Heart right ventricle (tissue), 16 donors: ENCODE data around the gene TRERF1. TPM values are rescaled to one million over a fixed set of nuclear protein-coding genes. Genes with fewer than 3 reads are reported as not detected.
"Not testable (repeated sequence)": the region's sequence is repeated elsewhere in the genome, so short reads cannot be mapped to it uniquely, and the experiment has no call there.

Experiments used
- ATAC-seq, 8 donors: fragments of 200-7000 bp; cut with Tn5 transposase; one replicate each; pipeline ENCODE4 v1.9.1; 2020; ENCODE audit warnings: mild to moderate bottlenecking in 8 of 8, moderate library complexity in 8 of 8, moderate number of reproducible peaks in 1 of 8
- DNase-seq, 2 donors: peaks; one replicate each; pipeline ENCODE4 v3.0.0-alpha.2; 2020
- H3K27ac ChIP-seq, 10 donors: fragments of 200-600 bp; sonication (generic) in 2 of 10; one replicate each; pipeline versions ENCODE4 v1.5.0 to v1.8.0; 2020 to 2022; ENCODE audit warnings: mild to moderate bottlenecking in 3 of 10
- H3K27me3 ChIP-seq, 7 donors: fragments of 200-600 bp; one replicate each; pipeline ENCODE4 v1.8.0; 2021 to 2022; ENCODE audit warnings: mild to moderate bottlenecking in 2 of 7
- H3K36me3 ChIP-seq, 9 donors: fragments of 200-600 bp; sonication (generic) in 1 of 9; one replicate each; pipeline versions ENCODE4 v1.5.0 to v1.8.0; 2020 to 2022; ENCODE audit warnings: mild to moderate bottlenecking in 2 of 9
- H3K4me1 ChIP-seq, 9 donors: fragments of 200-600 bp; sonication (generic) in 1 of 9; one replicate each; pipeline versions ENCODE4 v1.5.0 to v1.8.0; 2020 to 2022; ENCODE audit warnings: mild to moderate bottlenecking in 4 of 9
- H3K4me3 ChIP-seq, 10 donors: fragments of 200-600 bp; sonication (generic) in 2 of 10; one replicate each; pipeline versions ENCODE4 v1.5.0 to v1.8.0; 2020 to 2022; ENCODE audit warnings: mild to moderate bottlenecking in 7 of 10, moderate library complexity in 2 of 10
- H3K9me3 ChIP-seq, 11 donors: fragments of 200-600 bp in 10 of 11; sonication (generic) in 2 of 11; one replicate each; pipeline versions ENCODE4 v1.5.0 to v1.8.0; 2013 to 2022; ENCODE audit warnings: mild to moderate bottlenecking in 2 of 11, control low read depth in 1 of 11, moderate library complexity in 1 of 11
- CTCF ChIP-seq, 9 donors: fragments of 200-600 bp; sonication (generic) in 2 of 9; IDR thresholded peaks; one replicate each; pipeline versions ENCODE4 v1.5.0 to v1.8.0; 2021 to 2022; ENCODE audit warnings: antibody characterized with exemption in 9 of 9, mild to moderate bottlenecking in 5 of 9, moderate library complexity in 1 of 9
- WGBS, 2 donors: extraction: QIAGEN DNeasy Blood & Tissue Kit; methylation state at CpG; one replicate each; pipeline ENCODE4 v1.1.7; 2013; ENCODE audit warnings: inconsistent platforms in 1 of 2; 5-methylcytosine and 5-hydroxymethylcytosine counted together
- intact Hi-C, 10 donors: fragments of 100-400 bp; cut with DNase I; formaldehyde crosslinking; loops; one replicate each; pipeline versions ENCODE4 v1.11.1 to v1.14.2; 2022
- polyA plus RNA-seq, 2 donors: library from polyadenylated mRNA; stranded (reverse); fragments of 200-250 nt; gene quantifications; one replicate each; pipeline ENCODE4 v1.2.3, GENCODE V29; 2013
- total RNA-seq, 10 donors: library from RNA; stranded (reverse); fragmentation: NEBNext Ultra II Directional in 3 of 10; extraction: Animal tissue kit (Norgen Biotek cat#: 25700) in 3 of 10; gene quantifications; one replicate each; pipeline versions ENCODE4 v1.2.1 to v1.2.4, GENCODE V29; 2021 to 2023
- donor health status: Arrhythmogenic right ventricular cardiomyopathy.
- donor health status: ischemic (EF 13 %, LVEDD 7.1; RV severe dilation, severe dysfunction).
- donor health status: healthy with polysubstance abuse.
- donor health status: DM: no; HTN: yes; CAD: no.
- donor health status: DM: no; HTN: no; CAD: no.
- donor health status: ischemic (EF 25% LVEDD 6.9; RV normal size, moderate dysfunction).
- donor health status: ischemic (EF 25% LVEDD 5.7; RV mildly dilated, moderate dysfunction).
- donor health status: healthy.
- donor health status: DM: yes; HTN: yes; CAD: no.
- donor health status: Ischemic cardiomyopathy.
- donor health status: ischemic (EF 35%, LVEDD 5.7; RV mildly dilated, moderate dysfunction).
- donor health status: nonischemic (EF 11% LVEDD 7.7; RV severe dilation, severe dysfunction).
- donor health status: DM: yes; HTN: yes; CAD: no.
- donor health status: PGD.
- donor health status: ischemic (EF 29% LVEDD 5.4; RV normal size, mild dysfunction).
- donor health status: nonischemic (EF 23%, LVEDD 6.1; RV moderate dilation, normal function).

Gene TRERF1
- total and polyA plus RNA-seq, 12 donors: 0.75 to 2.8 (median 1.6) TPM

GRCh38 chr6:42203183-42203582 is 248.5 kb downstream of the TRERF1 start:
- Histone ChIP-seq H3K9me3 (peaks cover 0 to 6% (median 0%) of the 10 kb centered on the region in 11 donors), H3K36me3 (peaks cover 0 to 66% (median 21%) of the 10 kb centered on the region in 9 donors), H3K27ac (no peak overlapping the region), H3K27me3 (no peaks in the 10 kb centered on the region), H3K4me1 (peaks cover 0 to 20% (median 4%) of the 10 kb centered on the region in 9 donors), H3K4me3 (no peak overlapping the region)
- intact Hi-C loops: no loop called here
- no peak for TF ChIP-seq CTCF (IDR thresholded peaks at IDR 0.05)
- no peak for ATAC-seq
- no peak for DNase-seq
- 94 to 95% methylated on average over 3 of the region's 3 CpGs for WGBS, 2 donors

- H3K9me3 ChIP-seq, H3K4me3 ChIP-seq, ATAC-seq, H3K27me3 ChIP-seq, DNase-seq, intact Hi-C loops, H3K27ac ChIP-seq: not testable (repeated sequence)
- peaks cover 0 to 59% (median 12%) of the 10 kb centered on the region in 9 donors for H3K36me3 ChIP-seq
- H3K4me1 ChIP-seq: peaks cover 0 to 20% (median 4%) of the 10 kb centered on the region in 9 donors
- WGBS, 2 donors: 88 to 90% methylated on average over 13 of the region's 13 CpGs
These were observed 249.4 kb downstream of the TRERF1 start for GRCh38 chr6:42202131-42202915.

DNA sequence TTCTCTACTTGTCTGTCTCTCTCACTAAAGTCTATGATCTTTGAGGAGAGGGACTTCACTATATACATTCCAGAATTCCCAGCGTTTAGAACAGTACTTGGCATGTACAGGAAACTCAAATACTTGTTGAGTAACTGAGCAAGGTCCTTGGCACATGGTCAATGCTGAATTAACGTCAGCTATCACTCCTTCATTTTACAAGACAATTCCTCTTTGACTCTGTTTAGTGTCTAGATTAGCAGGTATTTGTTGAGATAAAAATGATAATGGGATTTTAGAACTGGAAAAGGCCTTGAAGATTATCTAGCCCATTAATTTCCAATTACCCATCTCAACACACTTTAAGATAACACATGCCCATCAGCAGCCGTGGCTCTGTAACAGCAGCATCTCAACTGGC is 250.3 kb downstream of the TRERF1 start:
- DNase-seq (no peak), ATAC-seq (no peak)
- 52 to 59% methylated on average over 3 of the region's 3 CpGs for WGBS, 2 donors
- Histone ChIP-seq H3K4me1 (peaks cover 0 to 20% (median 4%) of the 10 kb centered on the region in 9 donors), H3K9me3 (peaks cover 0 to 6% (median 0%) of the 10 kb centered on the region in 11 donors), H3K27ac (no peak overlapping the region), H3K4me3 (no peak overlapping the region), H3K27me3 (no peaks in the 10 kb centered on the region), H3K36me3 (peaks cover 0 to 52% (median 5%) of the 10 kb centered on the region in 9 donors)
- TF ChIP-seq CTCF (IDR thresholded peaks at IDR 0.05): no peak
- intact Hi-C loops: no loop called here

DNA sequence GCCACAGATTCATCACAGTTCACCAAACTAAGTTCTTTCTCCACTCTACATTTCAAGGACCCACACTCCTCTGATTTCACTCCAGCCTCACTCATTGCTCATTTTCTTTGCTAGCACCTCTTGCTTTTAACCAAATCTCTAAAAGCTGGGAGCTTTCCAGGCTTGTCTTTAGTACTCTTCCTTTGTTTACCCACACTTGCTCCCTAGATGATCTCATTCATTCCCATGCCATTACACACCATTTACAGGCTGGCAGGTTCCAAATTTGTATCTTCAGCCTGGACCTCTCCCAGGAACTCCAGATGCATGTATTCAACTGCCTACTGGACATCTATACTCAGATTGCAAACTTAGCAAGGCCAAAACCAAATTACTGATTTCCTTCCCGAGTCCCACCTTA is 251.7 kb downstream of the TRERF1 start:
- intact Hi-C loops: no loop called here
- Histone ChIP-seq H3K27ac (no peak overlapping the region), H3K4me1 (peaks cover 0 to 20% (median 4%) of the 10 kb centered on the region in 9 donors), H3K9me3 (peaks cover 0 to 6% (median 0%) of the 10 kb centered on the region in 11 donors), H3K36me3 (peaks cover 0 to 38% (median 0%) of the 10 kb centered on the region in 9 donors), H3K27me3 (no peaks in the 10 kb centered on the region), H3K4me3 (no peak overlapping the region)
- ATAC-seq: peak in 6 of 8 donors; percentile 29 to 71 (median 53)
- WGBS, 2 donors: 62 to 63% methylated on average over 1 of the region's 1 CpG
- TF ChIP-seq CTCF (IDR thresholded peaks at IDR 0.05): no peak
- no peak for DNase-seq
